WI38 (cell line): ENCODE results near the gene SOS2.
A peak's percentile ranks its signal among the peaks of the same experiment; 100 is the strongest.

Experiments used
- H3K4me3 ChIP-seq: 2 replicates; pipeline ENCODE4 v1.5.1; 2011; ENCODE audit warnings: low read depth, mild to moderate bottlenecking, control low read depth, low read length
- CTCF ChIP-seq: IDR thresholded peaks from 2 replicates; pipeline ENCODE4 v1.5.1; 2012; ENCODE audit warnings: low read depth, mild to moderate bottlenecking, control low read depth, low read length

SOS2 gene

GRCh38 chr14:50231475-50232275, at the start of gene SOS2:
SOS2 (minus strand) TSS chr14:50231578; CDS start chr14:50231283, 295 bp downstream.
- H3K4me3 ChIP-seq, result peak within 1 kb of the TSS; percentile 83
- no peak for TF ChIP-seq CTCF

GRCh38 chr14:50272498-50272897, 41.1 kb upstream of the SOS2 start:
- no peak overlapping the region for H3K4me3 ChIP-seq
- TF ChIP-seq CTCF, result no peak

- H3K4me3 ChIP-seq, result no peak overlapping the region
- TF ChIP-seq CTCF, result no peak
Measured at GRCh38 chr14:50270932-50271331, 39.6 kb upstream of the SOS2 start.

DNA sequence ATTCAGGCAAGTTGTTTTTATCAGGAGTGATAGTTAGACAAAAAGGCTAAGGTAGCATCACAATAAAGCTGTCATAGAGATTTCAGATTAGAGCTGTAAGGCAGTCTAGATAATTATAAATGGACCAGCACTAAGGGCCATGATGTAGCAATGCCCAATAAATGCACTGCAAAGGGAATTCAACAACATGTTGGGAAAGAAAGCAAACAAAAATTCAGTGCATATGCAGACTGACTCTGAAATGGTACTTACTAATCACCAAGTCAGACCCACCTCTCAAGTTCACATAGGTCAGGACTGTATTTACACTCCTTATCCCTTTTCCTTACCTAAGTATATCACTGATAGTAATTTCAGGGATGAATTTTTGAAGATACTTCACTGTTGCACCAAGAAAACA, 33.7 kb upstream of the SOS2 start:
- TF ChIP-seq CTCF, result no peak
- no peak overlapping the region for H3K4me3 ChIP-seq

- H3K4me3 ChIP-seq, result no peak overlapping the region
- no peak for TF ChIP-seq CTCF
Measured at GRCh38 chr14:50263321-50263720, 31.9 kb upstream of the SOS2 start.

DNA sequence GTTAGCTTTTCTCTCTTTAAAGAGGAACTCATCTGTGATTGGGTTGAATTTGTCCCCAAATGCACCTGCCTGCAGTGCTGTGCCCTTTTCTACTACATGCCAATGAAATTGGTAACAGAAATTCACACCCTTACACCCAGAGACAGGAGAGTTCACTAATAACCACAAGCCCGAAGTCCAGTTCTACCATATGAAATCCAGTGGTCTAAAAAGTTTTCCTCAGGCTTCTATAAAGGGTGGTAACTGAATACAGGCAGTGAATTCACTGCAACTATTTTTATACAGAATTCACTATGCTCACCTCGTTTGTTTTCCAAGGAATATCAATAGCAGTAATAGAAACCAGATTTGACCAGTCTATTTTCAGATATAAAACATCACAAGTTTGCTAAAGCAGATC, 31.5 kb upstream of the SOS2 start:
- TF ChIP-seq CTCF, result no peak
- no peak overlapping the region for H3K4me3 ChIP-seq

DNA sequence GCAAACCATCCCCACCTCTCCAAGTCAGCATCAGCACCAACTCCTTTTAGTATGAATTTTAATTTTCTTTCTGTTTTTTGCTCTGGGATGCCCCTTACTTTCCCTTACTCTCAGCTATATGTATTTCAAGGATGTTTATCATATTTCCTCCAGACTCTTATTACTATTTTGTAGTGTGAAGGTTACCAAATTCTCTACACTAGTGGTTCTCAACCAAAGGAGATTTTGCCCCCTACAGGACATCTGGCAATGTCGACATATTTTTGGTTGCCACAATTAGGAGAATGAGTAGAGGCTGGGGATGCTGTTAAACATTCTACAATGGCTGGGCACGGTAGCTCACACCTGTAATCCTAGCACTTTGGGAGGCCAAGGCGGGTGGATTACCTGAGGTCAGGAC, 29.1 kb upstream of the SOS2 start:
- TF ChIP-seq CTCF, result peak; percentile 53; the same call in 1 of the 2 replicates
- H3K4me3 ChIP-seq, result no peak overlapping the region
